Left cardiac atrium (tissue), 4 donors: ENCODE measurements around the gene FGD3. TPM values are rescaled to one million over a fixed set of nuclear protein-coding genes. Genes with fewer than 3 reads are reported as not detected.
"Not testable (repeated sequence)": the region's sequence is repeated elsewhere in the genome, so short reads cannot be mapped to it uniquely, and the experiment has no call there.

Experiments
- ATAC-seq, 2 donors: fragments of 200-7000 bp; cut with Tn5 transposase; one replicate each; pipeline ENCODE4 v1.9.1; 2020; ENCODE audit warnings: mild to moderate bottlenecking in 2 of 2, moderate library complexity in 2 of 2
- DNase-seq: peaks from one replicate; pipeline ENCODE4 v3.0.0-alpha.2; 2020
- intact Hi-C, 2 donors: fragments of 100-400 bp; cut with DNase I; formaldehyde crosslinking; loops; one replicate each; pipeline versions ENCODE4 v1.14.1 to v1.15.1; 2022 to 2023
- long read RNA-seq: library from polyadenylated mRNA; unstranded; transcript quantifications from one replicate; pipeline ENCODE4 v2.0.0, GENCODE V29; 2021
- total RNA-seq, 2 donors: library from RNA; stranded (reverse); fragmentation: NEBNext Ultra II Directional; extraction: Animal tissue kit (Norgen Biotek cat#: 25700); gene quantifications; one replicate each; pipeline ENCODE4 v1.2.1, GENCODE V29; 2021
- donor health status: DM: no; HTN: yes; CAD: no.
- donor health status: DM: no; HTN: yes; CAD: no; lungs with severe emphysema.
- donor health status: DM: yes; HTN: yes; CAD: no.
- donor health status: Dilated cardiomyopathy.

The FGD3 gene
- total RNA-seq: 1 to 10 TPM; 2.7 to 5.2 TPM
- long read RNA-seq: 0 reads

GRCh38 chr9:92947268-92948037 lies at the start of gene FGD3:
FGD3 (plus strand) TSS chr9:92947523; CDS start chr9:92976257, 28,734 bp downstream.
- ATAC-seq (peak; percentile 74 to 84), DNase-seq (no peak)
- intact Hi-C loops: no loop called here

- intact Hi-C loops, DNase-seq, ATAC-seq: not testable (repeated sequence)
These were observed 42.2 kb upstream of the FGD3 start for GRCh38 chr9:92905137-92905536.

- DNase-seq: peak; percentile 37
These were observed 35.5 kb upstream of the FGD3 start for GRCh38 chr9:92911511-92912475.

GRCh38 chr9:92917176-92917800 lies 30.0 kb upstream of the FGD3 start:
- ATAC-seq (peak in 1 of 2 donors; percentile 17), DNase-seq (no peak)
- intact Hi-C loops: no loop called here

More at GRCh38 chr9:92911511-92912475, 35.5 kb upstream of the FGD3 start:
- intact Hi-C loops: no loop called here
- ATAC-seq: peak in 1 of 2 donors; percentile 58

- no peak for DNase-seq
- no peak for ATAC-seq
- intact Hi-C loops: no loop called here
These were observed 26.9 kb upstream of the FGD3 start for GRCh38 chr9:92920437-92920836.

GRCh38 chr9:92931606-92932005 lies 15.7 kb upstream of the FGD3 start:
- no peak for DNase-seq
- ATAC-seq: no peak
- intact Hi-C loops: no loop called here

- intact Hi-C loops: no loop called here
- DNase-seq (no peak), ATAC-seq (no peak)
These were observed 13.0 kb upstream of the FGD3 start for GRCh38 chr9:92934321-92934720.

- intact Hi-C loops: no loop called here
- no peak for ATAC-seq
These were observed 9.3 kb upstream of the FGD3 start for GRCh38 chr9:92938025-92938424.

GRCh38 chr9:92941861-92942260 lies 5.5 kb upstream of the FGD3 start:
- intact Hi-C loops: no loop called here
- DNase-seq (no peak), ATAC-seq (no peak)

More at GRCh38 chr9:92938025-92938424, 9.3 kb upstream of the FGD3 start:
- DNase-seq: no peak

- no peak for DNase-seq
- intact Hi-C loops: no loop called here
- no peak for ATAC-seq
These were observed 4.4 kb upstream of the FGD3 start for GRCh38 chr9:92942688-92943616.

- ATAC-seq (no peak), DNase-seq (no peak)
- intact Hi-C loops: no loop called here
These were observed 2.4 kb upstream of the FGD3 start for GRCh38 chr9:92944921-92945320.

- ATAC-seq (no peak), DNase-seq (no peak)
- intact Hi-C loops: no loop called here
These were observed 1.5 kb upstream of the FGD3 start for GRCh38 chr9:92945796-92946195.

- ATAC-seq (no peak), DNase-seq (no peak)
- intact Hi-C loops: no loop called here
These were observed 763 bp downstream of the FGD3 start for GRCh38 chr9:92948038-92948534.

- intact Hi-C loops: no loop called here
- no peak for DNase-seq
- ATAC-seq: no peak
These were observed 1.3 kb downstream of the FGD3 start for GRCh38 chr9:92948632-92949031.

- DNase-seq: no peak
- no peak for ATAC-seq
- intact Hi-C loops: no loop called here
These were observed 2.1 kb downstream of the FGD3 start for GRCh38 chr9:92949266-92949982.

GRCh38 chr9:92950359-92950955 lies 3.1 kb downstream of the FGD3 start:
- DNase-seq: no peak
- intact Hi-C loops: no loop called here
- ATAC-seq: no peak

- ATAC-seq: no peak
- intact Hi-C loops: no loop called here
- DNase-seq: no peak
These were observed 5.7 kb downstream of the FGD3 start for GRCh38 chr9:92952906-92953610.
